HG02885 (cell line): ENCODE measurements around the gene URI1.

Experiments used
- ATAC-seq: cut with Tn5 transposase; IDR thresholded peaks from one replicate; pipeline ENCODE4 v1.9.1; 2021; ENCODE audit warnings: mild to moderate bottlenecking; ENCODE audit not compliant: unreplicated experiment, poor library complexity

URI1 gene

GRCh38 chr19:29966588-29967249 lies 24.7 kb downstream of the URI1 start:
- no peak for ATAC-seq

GRCh38 chr19:29967623-29968022 lies 25.6 kb downstream of the URI1 start:
- no peak for ATAC-seq

GRCh38 chr19:29969891-29970290 lies 27.9 kb downstream of the URI1 start:
- ATAC-seq, result no peak

GRCh38 chr19:29971002-29971401 lies 29.0 kb downstream of the URI1 start:
- ATAC-seq, result no peak

- no peak for ATAC-seq
These were observed 29.6 kb downstream of the URI1 start for GRCh38 chr19:29971648-29972047.

GRCh38 chr19:29974701-29975100 lies 32.7 kb downstream of the URI1 start:
- no peak for ATAC-seq

GRCh38 chr19:29976151-29976943 lies 34.3 kb downstream of the URI1 start:
- no peak for ATAC-seq

GRCh38 chr19:29978080-29978479 lies 36.0 kb downstream of the URI1 start:
- ATAC-seq, result no peak

- no peak for ATAC-seq
These were observed 41.5 kb downstream of the URI1 start for GRCh38 chr19:29983568-29983967.

GRCh38 chr19:29985196-29985595 lies 43.2 kb downstream of the URI1 start:
- no peak for ATAC-seq

GRCh38 chr19:29988351-29988750 lies 46.3 kb downstream of the URI1 start:
- ATAC-seq, result no peak

GRCh38 chr19:29992233-29992867 lies 50.3 kb downstream of the URI1 start:
- ATAC-seq, result no peak

GRCh38 chr19:29999490-29999889 lies 57.5 kb downstream of the URI1 start:
- ATAC-seq, result no peak

GRCh38 chr19:30000862-30001261 lies 58.8 kb downstream of the URI1 start:
- ATAC-seq, result no peak

GRCh38 chr19:30001301-30001700 lies 59.3 kb downstream of the URI1 start:
- no peak for ATAC-seq

- ATAC-seq, result no peak
These were observed 59.8 kb downstream of the URI1 start for GRCh38 chr19:30001791-30002190.

- no peak for ATAC-seq
These were observed 61.8 kb downstream of the URI1 start for GRCh38 chr19:30003866-30004265.

- no peak for ATAC-seq
These were observed 62.4 kb downstream of the URI1 start for GRCh38 chr19:30004403-30004802.

GRCh38 chr19:30006207-30006606 lies 64.2 kb downstream of the URI1 start:
- no peak for ATAC-seq

- no peak for ATAC-seq
These were observed 66.1 kb downstream of the URI1 start for GRCh38 chr19:30008169-30008568.

GRCh38 chr19:30009013-30009412 lies 67.0 kb downstream of the URI1 start:
- no peak for ATAC-seq
